RWPE2 (cell line): Measurements from ENCODE around the gene GNAS-AS1.

Experiments
- ATAC-seq: fragments of 200-7000 bp; cut with Tn5 transposase; 3 replicates; pipeline ENCODE4 v1.9.1; 2021; ENCODE audit warnings: low read depth
- DNase-seq: peaks from one replicate; pipeline ENCODE4 v3.0.0-alpha.2; 2020; ENCODE audit warnings: low spot score
- H3K27ac ChIP-seq: fragments of 450-650 bp; 2 replicates; pipeline ENCODE4 v1.5.1; 2017; ENCODE audit warnings: mild to moderate bottlenecking; ENCODE audit not compliant: poor library complexity, severe bottlenecking
- H3K27me3 ChIP-seq: fragments of 250-450 bp; sonication (Bioruptor Pico); 2 replicates; pipeline ENCODE4 v1.5.1; 2021; ENCODE audit warnings: mild to moderate bottlenecking, moderate library complexity; ENCODE audit not compliant: insufficient read depth, poor library complexity, severe bottlenecking
- H3K36me3 ChIP-seq: fragments of 250-450 bp; sonication (Bioruptor Pico); 2 replicates; pipeline ENCODE4 v1.5.1; 2020; ENCODE audit warnings: low read depth, mild to moderate bottlenecking, moderate library complexity
- H3K4me1 ChIP-seq: fragments of 250-450 bp; sonication (Bioruptor Pico); 2 replicates; pipeline ENCODE4 v1.5.1; 2021; ENCODE audit warnings: mild to moderate bottlenecking, moderate library complexity; ENCODE audit not compliant: insufficient read depth, poor library complexity, severe bottlenecking
- H3K4me3 ChIP-seq: fragments of 250-450 bp; sonication (Bioruptor Pico); 2 replicates; pipeline ENCODE4 v1.5.1; 2021; ENCODE audit warnings: mild to moderate bottlenecking, moderate library complexity; ENCODE audit not compliant: severe bottlenecking
- H3K9me3 ChIP-seq: fragments of 250-450 bp; sonication (Bioruptor Pico); 2 replicates; pipeline ENCODE4 v1.5.1; 2021; ENCODE audit warnings: mild to moderate bottlenecking, moderate library complexity; ENCODE audit not compliant: severe bottlenecking
- TF ChIP-seq, protein P1 (sequence below): fragments of 450-650 bp; IDR thresholded peaks from one replicate; pipeline ENCODE4 v1.5.1; 2017; ENCODE audit warnings: mild to moderate bottlenecking, moderate library complexity; ENCODE audit not compliant: poor library complexity, severe bottlenecking

The GNAS-AS1 gene

GRCh38 chr20:58867211-58867610 lies 16.5 kb upstream of the GNAS-AS1 start:
- TF ChIP-seq, protein P1, sequence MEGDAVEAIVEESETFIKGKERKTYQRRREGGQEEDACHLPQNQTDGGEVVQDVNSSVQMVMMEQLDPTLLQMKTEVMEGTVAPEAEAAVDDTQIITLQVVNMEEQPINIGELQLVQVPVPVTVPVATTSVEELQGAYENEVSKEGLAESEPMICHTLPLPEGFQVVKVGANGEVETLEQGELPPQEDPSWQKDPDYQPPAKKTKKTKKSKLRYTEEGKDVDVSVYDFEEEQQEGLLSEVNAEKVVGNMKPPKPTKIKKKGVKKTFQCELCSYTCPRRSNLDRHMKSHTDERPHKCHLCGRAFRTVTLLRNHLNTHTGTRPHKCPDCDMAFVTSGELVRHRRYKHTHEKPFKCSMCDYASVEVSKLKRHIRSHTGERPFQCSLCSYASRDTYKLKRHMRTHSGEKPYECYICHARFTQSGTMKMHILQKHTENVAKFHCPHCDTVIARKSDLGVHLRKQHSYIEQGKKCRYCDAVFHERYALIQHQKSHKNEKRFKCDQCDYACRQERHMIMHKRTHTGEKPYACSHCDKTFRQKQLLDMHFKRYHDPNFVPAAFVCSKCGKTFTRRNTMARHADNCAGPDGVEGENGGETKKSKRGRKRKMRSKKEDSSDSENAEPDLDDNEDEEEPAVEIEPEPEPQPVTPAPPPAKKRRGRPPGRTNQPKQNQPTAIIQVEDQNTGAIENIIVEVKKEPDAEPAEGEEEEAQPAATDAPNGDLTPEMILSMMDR, result no peak
- Histone ChIP-seq H3K9me3 (no peaks in the 10 kb centered on the region), H3K27ac (no peak overlapping the region), H3K4me1 (no peaks in the 10 kb centered on the region), H3K27me3 (peaks cover 20% of the 10 kb centered on the region), H3K4me3 (no peak overlapping the region), H3K36me3 (no peaks in the 10 kb centered on the region)
- DNase-seq (no peak), ATAC-seq (no peak)

DNA sequence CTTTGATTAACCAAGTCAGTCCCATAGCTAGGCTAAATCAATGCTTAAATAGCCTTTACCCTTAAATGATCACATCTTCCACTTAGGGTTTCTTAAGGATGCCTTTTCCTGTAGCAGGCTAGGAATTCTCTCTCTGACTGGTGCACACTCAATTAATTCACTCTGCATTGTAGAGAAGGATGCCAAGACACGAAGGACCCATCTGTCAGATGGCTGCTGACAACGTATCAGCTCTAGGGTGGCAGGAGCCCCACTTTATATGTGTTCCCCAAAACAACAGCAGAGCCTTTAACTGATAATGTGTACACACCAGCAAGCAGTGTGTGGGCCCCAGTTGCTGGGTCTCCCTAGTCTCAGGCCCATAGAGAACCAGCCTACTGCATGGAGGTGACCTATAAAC lies 15.1 kb upstream of the GNAS-AS1 start:
- DNase-seq (no peak), ATAC-seq (no peak)
- no peak overlapping the region for H3K4me3 ChIP-seq
- no peaks in the 10 kb centered on the region for H3K4me1 ChIP-seq
- TF ChIP-seq, protein P1, result no peak
- no peak overlapping the region for H3K27ac ChIP-seq
- H3K36me3 ChIP-seq, result no peaks in the 10 kb centered on the region
- peaks cover 27% of the 10 kb centered on the region for H3K27me3 ChIP-seq
- H3K9me3 ChIP-seq, result no peaks in the 10 kb centered on the region

DNA sequence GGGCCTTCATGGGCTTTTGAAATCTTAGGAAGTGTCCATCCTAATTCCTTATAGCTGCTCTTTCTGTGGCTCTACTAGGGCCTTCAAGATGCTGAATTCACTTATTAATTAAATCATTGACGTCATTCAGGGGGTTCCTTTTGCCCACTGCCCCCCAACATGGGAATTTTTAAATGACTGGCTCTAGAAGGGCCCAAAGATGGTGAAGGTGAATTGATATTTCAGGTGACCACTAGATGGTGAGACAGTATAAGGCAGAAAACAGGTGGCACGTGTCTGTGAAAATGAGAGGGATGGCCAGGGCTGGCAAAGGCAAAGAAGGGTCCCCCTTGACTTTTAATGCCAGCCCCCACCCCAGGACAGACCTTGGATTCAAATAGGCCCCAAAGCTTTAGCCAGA lies 13.6 kb upstream of the GNAS-AS1 start:
- DNase-seq, result no peak
- Histone ChIP-seq H3K27me3 (peaks cover 38% of the 10 kb centered on the region), H3K4me1 (no peaks in the 10 kb centered on the region), H3K36me3 (no peaks in the 10 kb centered on the region), H3K27ac (no peak overlapping the region), H3K9me3 (no peaks in the 10 kb centered on the region), H3K4me3 (no peak overlapping the region)
- TF ChIP-seq, protein P1, result peak; percentile 82
- peak; percentile 49; the same call in 2 of the 3 replicates for ATAC-seq

- Histone ChIP-seq H3K9me3 (no peaks in the 10 kb centered on the region), H3K4me1 (no peaks in the 10 kb centered on the region), H3K27me3 (peaks cover 49% of the 10 kb centered on the region), H3K36me3 (no peaks in the 10 kb centered on the region), H3K4me3 (no peak overlapping the region), H3K27ac (no peak overlapping the region)
- TF ChIP-seq, protein P1, result no peak
- ATAC-seq (no peak), DNase-seq (no peak)
Measured at GRCh38 chr20:58863044-58863790, 12.5 kb upstream of the GNAS-AS1 start.
